ENCODE data around the gene PRCP.

DNA sequence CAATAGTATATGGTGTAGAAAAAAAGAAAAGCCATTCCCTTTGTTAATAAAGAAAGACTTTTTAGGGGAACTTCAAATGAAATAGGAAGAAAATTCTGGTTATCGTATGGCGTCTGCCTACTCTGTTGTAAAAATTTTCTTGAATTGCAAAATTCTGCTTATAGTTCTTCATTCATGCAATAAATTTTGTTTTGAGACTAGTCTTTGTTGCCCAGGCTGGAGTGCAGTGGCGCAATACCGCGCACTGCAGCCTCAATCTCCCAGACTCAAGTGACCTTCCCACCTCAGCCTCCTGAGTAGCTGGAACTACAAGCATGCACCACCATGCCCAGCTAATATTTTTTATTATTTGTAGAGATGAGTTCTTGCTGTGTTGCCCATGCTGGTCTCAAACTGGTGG is 7.1 kb upstream of the PRCP start:
- TF ChIP-seq, protein P1, sequence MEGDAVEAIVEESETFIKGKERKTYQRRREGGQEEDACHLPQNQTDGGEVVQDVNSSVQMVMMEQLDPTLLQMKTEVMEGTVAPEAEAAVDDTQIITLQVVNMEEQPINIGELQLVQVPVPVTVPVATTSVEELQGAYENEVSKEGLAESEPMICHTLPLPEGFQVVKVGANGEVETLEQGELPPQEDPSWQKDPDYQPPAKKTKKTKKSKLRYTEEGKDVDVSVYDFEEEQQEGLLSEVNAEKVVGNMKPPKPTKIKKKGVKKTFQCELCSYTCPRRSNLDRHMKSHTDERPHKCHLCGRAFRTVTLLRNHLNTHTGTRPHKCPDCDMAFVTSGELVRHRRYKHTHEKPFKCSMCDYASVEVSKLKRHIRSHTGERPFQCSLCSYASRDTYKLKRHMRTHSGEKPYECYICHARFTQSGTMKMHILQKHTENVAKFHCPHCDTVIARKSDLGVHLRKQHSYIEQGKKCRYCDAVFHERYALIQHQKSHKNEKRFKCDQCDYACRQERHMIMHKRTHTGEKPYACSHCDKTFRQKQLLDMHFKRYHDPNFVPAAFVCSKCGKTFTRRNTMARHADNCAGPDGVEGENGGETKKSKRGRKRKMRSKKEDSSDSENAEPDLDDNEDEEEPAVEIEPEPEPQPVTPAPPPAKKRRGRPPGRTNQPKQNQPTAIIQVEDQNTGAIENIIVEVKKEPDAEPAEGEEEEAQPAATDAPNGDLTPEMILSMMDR (conservative IDR thresholded peaks at IDR 0.05; ENCODE audit: low read depth in 2 of 2): no peak
- TF ChIP-seq ZNF331 (CRISPR knock-in tag; IDR thresholded peaks at IDR 0.05; ENCODE audit: low read depth) (no peak), EZH2phosphoT487 (IDR thresholded peaks at IDR 0.05; ENCODE audit: unreplicated experiment) (no peak)
- TF ChIP-seq, protein P2, sequence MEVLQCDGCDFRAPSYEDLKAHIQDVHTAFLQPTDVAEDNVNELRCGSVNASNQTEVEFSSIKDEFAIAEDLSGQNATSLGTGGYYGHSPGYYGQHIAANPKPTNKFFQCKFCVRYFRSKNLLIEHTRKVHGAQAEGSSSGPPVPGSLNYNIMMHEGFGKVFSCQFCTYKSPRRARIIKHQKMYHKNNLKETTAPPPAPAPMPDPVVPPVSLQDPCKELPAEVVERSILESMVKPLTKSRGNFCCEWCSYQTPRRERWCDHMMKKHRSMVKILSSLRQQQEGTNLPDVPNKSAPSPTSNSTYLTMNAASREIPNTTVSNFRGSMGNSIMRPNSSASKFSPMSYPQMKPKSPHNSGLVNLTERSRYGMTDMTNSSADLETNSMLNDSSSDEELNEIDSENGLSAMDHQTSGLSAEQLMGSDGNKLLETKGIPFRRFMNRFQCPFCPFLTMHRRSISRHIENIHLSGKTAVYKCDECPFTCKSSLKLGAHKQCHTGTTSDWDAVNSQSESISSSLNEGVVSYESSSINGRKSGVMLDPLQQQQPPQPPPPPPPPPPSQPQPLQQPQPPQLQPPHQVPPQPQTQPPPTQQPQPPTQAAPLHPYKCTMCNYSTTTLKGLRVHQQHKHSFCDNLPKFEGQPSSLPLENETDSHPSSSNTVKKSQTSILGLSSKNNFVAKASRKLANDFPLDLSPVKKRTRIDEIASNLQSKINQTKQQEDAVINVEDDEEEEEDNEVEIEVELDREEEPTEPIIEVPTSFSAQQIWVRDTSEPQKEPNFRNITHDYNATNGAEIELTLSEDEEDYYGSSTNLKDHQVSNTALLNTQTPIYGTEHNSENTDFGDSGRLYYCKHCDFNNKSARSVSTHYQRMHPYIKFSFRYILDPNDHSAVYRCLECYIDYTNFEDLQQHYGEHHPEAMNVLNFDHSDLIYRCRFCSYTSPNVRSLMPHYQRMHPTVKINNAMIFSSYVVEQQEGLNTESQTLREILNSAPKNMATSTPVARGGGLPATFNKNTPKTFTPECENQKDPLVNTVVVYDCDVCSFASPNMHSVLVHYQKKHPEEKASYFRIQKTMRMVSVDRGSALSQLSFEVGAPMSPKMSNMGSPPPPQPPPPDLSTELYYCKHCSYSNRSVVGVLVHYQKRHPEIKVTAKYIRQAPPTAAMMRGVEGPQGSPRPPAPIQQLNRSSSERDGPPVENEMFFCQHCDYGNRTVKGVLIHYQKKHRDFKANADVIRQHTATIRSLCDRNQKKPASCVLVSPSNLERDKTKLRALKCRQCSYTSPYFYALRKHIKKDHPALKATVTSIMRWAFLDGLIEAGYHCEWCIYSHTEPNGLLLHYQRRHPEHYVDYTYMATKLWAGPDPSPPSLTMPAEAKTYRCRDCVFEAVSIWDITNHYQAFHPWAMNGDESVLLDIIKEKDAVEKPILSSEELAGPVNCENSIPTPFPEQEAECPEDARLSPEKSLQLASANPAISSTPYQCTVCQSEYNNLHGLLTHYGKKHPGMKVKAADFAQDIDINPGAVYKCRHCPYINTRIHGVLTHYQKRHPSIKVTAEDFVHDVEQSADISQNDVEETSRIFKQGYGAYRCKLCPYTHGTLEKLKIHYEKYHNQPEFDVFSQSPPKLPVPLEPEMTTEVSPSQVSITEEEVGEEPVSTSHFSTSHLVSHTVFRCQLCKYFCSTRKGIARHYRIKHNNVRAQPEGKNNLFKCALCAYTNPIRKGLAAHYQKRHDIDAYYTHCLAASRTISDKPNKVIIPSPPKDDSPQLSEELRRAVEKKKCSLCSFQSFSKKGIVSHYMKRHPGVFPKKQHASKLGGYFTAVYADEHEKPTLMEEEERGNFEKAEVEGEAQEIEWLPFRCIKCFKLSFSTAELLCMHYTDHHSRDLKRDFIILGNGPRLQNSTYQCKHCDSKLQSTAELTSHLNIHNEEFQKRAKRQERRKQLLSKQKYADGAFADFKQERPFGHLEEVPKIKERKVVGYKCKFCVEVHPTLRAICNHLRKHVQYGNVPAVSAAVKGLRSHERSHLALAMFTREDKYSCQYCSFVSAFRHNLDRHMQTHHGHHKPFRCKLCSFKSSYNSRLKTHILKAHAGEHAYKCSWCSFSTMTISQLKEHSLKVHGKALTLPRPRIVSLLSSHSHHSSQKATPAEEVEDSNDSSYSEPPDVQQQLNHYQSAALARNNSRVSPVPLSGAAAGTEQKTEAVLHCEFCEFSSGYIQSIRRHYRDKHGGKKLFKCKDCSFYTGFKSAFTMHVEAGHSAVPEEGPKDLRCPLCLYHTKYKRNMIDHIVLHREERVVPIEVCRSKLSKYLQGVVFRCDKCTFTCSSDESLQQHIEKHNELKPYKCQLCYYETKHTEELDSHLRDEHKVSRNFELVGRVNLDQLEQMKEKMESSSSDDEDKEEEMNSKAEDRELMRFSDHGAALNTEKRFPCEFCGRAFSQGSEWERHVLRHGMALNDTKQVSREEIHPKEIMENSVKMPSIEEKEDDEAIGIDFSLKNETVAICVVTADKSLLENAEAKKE (CRISPR knock-in tag; IDR thresholded peaks at IDR 0.05): no peak
